ENCODE measurements around the gene SLX4.

Gene SLX4

GRCh38 chr16:3651461-3652372 is 40.3 kb upstream of the SLX4 start:
- no peaks in the 10 kb centered on the region for H3K4me1 ChIP-seq (ENCODE audit: control insufficient read depth, insufficient read depth, low read length, poor library complexity, severe bottlenecking)
- no peak for DNase-seq
- no peaks in the 10 kb centered on the region for H3K9me3 ChIP-seq (ENCODE audit: control insufficient read depth, low read length)
- peaks cover 7% of the 10 kb centered on the region for H3K36me3 ChIP-seq (ENCODE audit: control insufficient read depth, insufficient read depth, low read length)
- H3K4me3 ChIP-seq (ENCODE audit: insufficient read depth, low read depth, low read length, poor library complexity, severe bottlenecking): no peak overlapping the region
- no peak overlapping the region for H3K27ac ChIP-seq (ENCODE audit: insufficient read depth, low read length, poor library complexity, severe bottlenecking)
- no peaks in the 10 kb centered on the region for H3K27me3 ChIP-seq (replicated peaks; ENCODE audit: control insufficient read depth, insufficient read depth, low read length, poor library complexity, severe bottlenecking)

DNA sequence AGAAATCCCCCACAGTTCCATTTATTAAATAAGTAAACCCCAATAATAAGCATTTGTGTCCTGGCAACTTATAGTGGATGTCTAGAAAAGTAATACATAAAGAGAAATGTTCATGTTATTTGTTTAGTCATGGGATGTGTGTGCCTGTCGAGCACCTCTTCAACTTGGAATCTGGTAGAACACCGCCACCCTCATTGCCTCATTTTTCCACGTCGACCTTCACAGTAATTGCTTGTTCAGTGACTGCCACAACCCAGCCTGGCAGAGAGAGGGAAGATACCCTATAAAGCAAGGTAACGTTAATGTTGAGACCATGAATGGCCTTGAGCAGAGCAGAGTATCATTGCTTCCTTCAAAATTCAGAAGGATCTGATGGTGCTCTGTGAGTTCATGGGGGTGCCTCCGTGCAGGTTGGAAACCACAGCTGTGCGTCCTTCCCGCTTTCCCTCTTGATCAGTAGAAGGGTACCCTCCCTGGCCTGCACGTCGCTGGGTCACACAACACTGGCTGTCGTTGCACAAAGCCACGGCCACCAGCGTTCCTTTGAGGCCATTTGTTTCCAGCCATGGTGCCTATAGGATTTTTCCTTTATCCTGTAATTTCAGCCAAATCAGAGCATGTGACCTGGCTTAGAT is 39.3 kb upstream of the SLX4 start:
- no peak overlapping the region for H3K4me3 ChIP-seq (ENCODE audit: insufficient read depth, low read depth, low read length, poor library complexity, severe bottlenecking)
- H3K36me3 ChIP-seq (ENCODE audit: control insufficient read depth, insufficient read depth, low read length): no peaks in the 10 kb centered on the region
- DNase-seq: no peak
- no peaks in the 10 kb centered on the region for H3K9me3 ChIP-seq (ENCODE audit: control insufficient read depth, low read length)
- no peak overlapping the region for H3K27ac ChIP-seq (ENCODE audit: insufficient read depth, low read length, poor library complexity, severe bottlenecking)
- no peaks in the 10 kb centered on the region for H3K27me3 ChIP-seq (replicated peaks; ENCODE audit: control insufficient read depth, insufficient read depth, low read length, poor library complexity, severe bottlenecking)
- no peaks in the 10 kb centered on the region for H3K4me1 ChIP-seq (ENCODE audit: control insufficient read depth, insufficient read depth, low read length, poor library complexity, severe bottlenecking)

- no peak for DNase-seq
Observed at GRCh38 chr16:3646348-3646920, 35.0 kb upstream of the SLX4 start.

DNA sequence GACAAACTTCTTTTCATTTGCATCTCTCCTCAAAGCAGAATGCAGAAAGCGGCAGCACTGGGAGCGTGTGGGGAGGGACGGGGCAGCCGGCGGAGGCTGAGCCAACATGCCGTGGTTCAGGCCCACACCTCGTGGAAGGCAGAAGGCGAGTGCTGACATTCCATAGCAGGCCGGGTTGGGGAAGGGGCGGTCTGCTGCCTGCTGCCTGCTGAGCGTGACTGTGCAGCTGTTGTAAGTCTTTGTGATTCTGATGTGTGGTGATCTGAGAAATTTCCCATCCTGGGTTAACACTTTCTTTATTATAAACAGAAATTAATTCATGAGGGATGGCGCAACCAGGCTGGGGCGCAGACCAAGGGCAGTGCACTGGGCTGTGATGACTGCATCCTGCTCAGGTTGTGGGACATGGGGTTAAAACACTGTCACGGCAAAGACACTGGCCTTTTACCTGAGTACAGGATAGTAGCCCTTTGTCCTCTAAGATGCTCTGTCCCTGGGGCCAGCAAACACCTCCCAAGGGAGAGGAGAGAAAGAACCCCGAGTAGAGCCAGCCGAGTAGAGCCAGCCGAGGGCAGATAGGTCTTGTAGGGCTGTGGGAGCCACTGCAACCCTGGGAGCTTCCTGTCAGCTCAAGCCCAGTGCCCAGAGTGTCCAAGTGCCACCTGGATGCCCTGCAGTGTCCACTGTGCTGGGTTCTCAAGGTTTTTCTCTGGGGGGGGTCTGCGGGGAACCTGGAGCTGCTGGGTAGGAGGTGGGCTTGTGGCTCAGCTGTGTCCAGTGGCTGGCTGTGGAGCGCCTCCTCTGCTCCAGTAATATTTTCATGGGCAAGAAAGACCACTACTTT is 34.3 kb upstream of the SLX4 start:
- no peaks in the 10 kb centered on the region for H3K4me1 ChIP-seq (ENCODE audit: control insufficient read depth, insufficient read depth, low read length, poor library complexity, severe bottlenecking)
- no peaks in the 10 kb centered on the region for H3K9me3 ChIP-seq (ENCODE audit: control insufficient read depth, low read length)
- DNase-seq: no peak
- peaks cover 18% of the 10 kb centered on the region for H3K36me3 ChIP-seq (ENCODE audit: control insufficient read depth, insufficient read depth, low read length)
- H3K27ac ChIP-seq (ENCODE audit: insufficient read depth, low read length, poor library complexity, severe bottlenecking): no peak overlapping the region
- no peaks in the 10 kb centered on the region for H3K27me3 ChIP-seq (replicated peaks; ENCODE audit: control insufficient read depth, insufficient read depth, low read length, poor library complexity, severe bottlenecking)
- no peak overlapping the region for H3K4me3 ChIP-seq (ENCODE audit: insufficient read depth, low read depth, low read length, poor library complexity, severe bottlenecking)

More at GRCh38 chr16:3646348-3646920, 35.0 kb upstream of the SLX4 start:
- Histone ChIP-seq H3K27me3 (replicated peaks; ENCODE audit: control insufficient read depth, insufficient read depth, low read length, poor library complexity, severe bottlenecking) (no peaks in the 10 kb centered on the region), H3K4me1 (ENCODE audit: control insufficient read depth, insufficient read depth, low read length, poor library complexity, severe bottlenecking) (no peaks in the 10 kb centered on the region), H3K27ac (ENCODE audit: insufficient read depth, low read length, poor library complexity, severe bottlenecking) (no peak overlapping the region), H3K4me3 (ENCODE audit: insufficient read depth, low read depth, low read length, poor library complexity, severe bottlenecking) (no peak overlapping the region), H3K36me3 (ENCODE audit: control insufficient read depth, insufficient read depth, low read length) (peaks cover 11% of the 10 kb centered on the region), H3K9me3 (ENCODE audit: control insufficient read depth, low read length) (no peaks in the 10 kb centered on the region)

GRCh38 chr16:3645108-3645503 is 33.7 kb upstream of the SLX4 start:
- Histone ChIP-seq H3K4me1 (ENCODE audit: control insufficient read depth, insufficient read depth, low read length, poor library complexity, severe bottlenecking) (no peaks in the 10 kb centered on the region), H3K4me3 (ENCODE audit: insufficient read depth, low read depth, low read length, poor library complexity, severe bottlenecking) (no peak overlapping the region), H3K27me3 (replicated peaks; ENCODE audit: control insufficient read depth, insufficient read depth, low read length, poor library complexity, severe bottlenecking) (no peaks in the 10 kb centered on the region), H3K27ac (ENCODE audit: insufficient read depth, low read length, poor library complexity, severe bottlenecking) (no peak overlapping the region), H3K36me3 (ENCODE audit: control insufficient read depth, insufficient read depth, low read length) (peaks cover 21% of the 10 kb centered on the region), H3K9me3 (ENCODE audit: control insufficient read depth, low read length) (no peaks in the 10 kb centered on the region)
- no peak for DNase-seq

- DNase-seq: no peak
- H3K36me3 ChIP-seq (ENCODE audit: control insufficient read depth, insufficient read depth, low read length): peaks cover 21% of the 10 kb centered on the region
- no peak overlapping the region for H3K4me3 ChIP-seq (ENCODE audit: insufficient read depth, low read depth, low read length, poor library complexity, severe bottlenecking)
- no peaks in the 10 kb centered on the region for H3K4me1 ChIP-seq (ENCODE audit: control insufficient read depth, insufficient read depth, low read length, poor library complexity, severe bottlenecking)
- no peak overlapping the region for H3K27ac ChIP-seq (ENCODE audit: insufficient read depth, low read length, poor library complexity, severe bottlenecking)
- H3K27me3 ChIP-seq (replicated peaks; ENCODE audit: control insufficient read depth, insufficient read depth, low read length, poor library complexity, severe bottlenecking): no peaks in the 10 kb centered on the region
- H3K9me3 ChIP-seq (ENCODE audit: control insufficient read depth, low read length): no peaks in the 10 kb centered on the region
Observed at GRCh38 chr16:3643095-3643730, 31.8 kb upstream of the SLX4 start.

DNA sequence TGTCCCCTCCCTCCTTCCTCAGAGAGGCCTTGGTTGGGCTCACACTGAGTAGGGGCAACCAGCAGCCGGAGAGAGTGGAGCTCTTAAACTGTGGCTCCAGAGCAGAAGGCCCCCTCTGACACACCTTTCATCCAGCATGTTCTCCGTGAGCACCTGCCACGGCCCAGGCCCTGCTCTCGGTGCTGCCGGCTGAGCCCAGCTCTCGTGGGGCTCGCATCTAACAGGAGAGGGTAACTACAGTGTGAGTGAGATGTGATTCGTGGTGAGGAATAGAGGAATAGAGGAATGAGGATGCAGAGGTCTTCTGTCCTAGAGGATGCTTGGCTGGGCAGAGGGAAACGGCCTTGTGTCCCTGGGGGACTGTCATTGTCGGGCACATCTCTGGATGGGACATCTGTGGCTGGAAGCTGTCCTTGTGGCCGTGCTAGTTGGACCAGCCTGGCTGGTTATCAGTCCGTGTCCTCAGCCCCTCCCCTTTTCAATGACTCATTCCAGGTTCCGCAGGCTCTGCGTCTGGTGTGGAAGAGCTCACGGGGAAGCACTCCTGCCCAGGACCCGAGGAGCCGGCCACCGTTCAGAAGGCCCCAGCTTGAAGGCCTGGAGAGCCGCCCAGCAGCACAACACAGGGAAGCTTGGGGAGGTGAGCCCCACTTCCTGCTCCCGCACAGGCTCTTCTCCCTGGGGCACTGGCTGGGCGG is 31.1 kb upstream of the SLX4 start:
- peaks cover 21% of the 10 kb centered on the region for H3K36me3 ChIP-seq (ENCODE audit: control insufficient read depth, insufficient read depth, low read length)
- H3K27ac ChIP-seq (ENCODE audit: insufficient read depth, low read length, poor library complexity, severe bottlenecking): no peak overlapping the region
- no peaks in the 10 kb centered on the region for H3K9me3 ChIP-seq (ENCODE audit: control insufficient read depth, low read length)
- DNase-seq: no peak
- no peak overlapping the region for H3K4me3 ChIP-seq (ENCODE audit: insufficient read depth, low read depth, low read length, poor library complexity, severe bottlenecking)
- H3K4me1 ChIP-seq (ENCODE audit: control insufficient read depth, insufficient read depth, low read length, poor library complexity, severe bottlenecking): peaks cover 2% of the 10 kb centered on the region
- no peaks in the 10 kb centered on the region for H3K27me3 ChIP-seq (replicated peaks; ENCODE audit: control insufficient read depth, insufficient read depth, low read length, poor library complexity, severe bottlenecking)

GRCh38 chr16:3641801-3642396 is 30.5 kb upstream of the SLX4 start:
- Histone ChIP-seq H3K9me3 (ENCODE audit: control insufficient read depth, low read length) (no peaks in the 10 kb centered on the region), H3K27ac (ENCODE audit: insufficient read depth, low read length, poor library complexity, severe bottlenecking) (no peak overlapping the region), H3K4me1 (ENCODE audit: control insufficient read depth, insufficient read depth, low read length, poor library complexity, severe bottlenecking) (peaks cover 7% of the 10 kb centered on the region), H3K4me3 (ENCODE audit: insufficient read depth, low read depth, low read length, poor library complexity, severe bottlenecking) (no peak overlapping the region), H3K27me3 (replicated peaks; ENCODE audit: control insufficient read depth, insufficient read depth, low read length, poor library complexity, severe bottlenecking) (no peaks in the 10 kb centered on the region), H3K36me3 (ENCODE audit: control insufficient read depth, insufficient read depth, low read length) (peaks cover 21% of the 10 kb centered on the region)
- DNase-seq: no peak

All from effector memory CD4-positive, alpha-beta T cell (primary cell).